OCI-LY1 (cell line): ENCODE measurements around the gene MYO1D.
"Not testable (repeated sequence)": the region's sequence is repeated elsewhere in the genome, so short reads cannot be mapped to it uniquely, and the experiment has no call there.

Source experiments
- H2AFZ ChIP-seq: fragments of 200-600 bp; sonication (generic), shearing (Covaris generic); 2 replicates; pipeline ENCODE4 v1.6.0; 2014; ENCODE audit warnings: antibody characterized with exemption, mild to moderate bottlenecking, low read length
- H3F3A ChIP-seq: fragments of 200-600 bp; sonication (generic), shearing (Covaris generic); 2 replicates; pipeline ENCODE4 v1.6.0; 2014; ENCODE audit warnings: mild to moderate bottlenecking, antibody characterized with exemption, low read length, moderate library complexity; ENCODE audit not compliant: insufficient read depth
- H3K27ac ChIP-seq: fragments of 200-600 bp; sonication (generic); 2 replicates; pipeline ENCODE4 v1.5.1; 2014; ENCODE audit warnings: low read length, mixed run types, mild to moderate bottlenecking, low read depth; ENCODE audit not compliant: poor library complexity, severe bottlenecking
- H3K27me3 ChIP-seq: fragments of 200-600 bp; sonication (generic); 2 replicates; pipeline ENCODE4 v1.6.0; 2014; ENCODE audit warnings: antibody characterized with exemption, mild to moderate bottlenecking, low read length, moderate library complexity; ENCODE audit not compliant: insufficient read depth
- H3K36me3 ChIP-seq: fragments of 200-600 bp; sonication (generic); 2 replicates; pipeline ENCODE4 v1.6.1; 2014; ENCODE audit warnings: mild to moderate bottlenecking, antibody characterized with exemption, low read length, moderate library complexity, mixed read lengths; ENCODE audit not compliant: insufficient read depth
- H3K4me1 ChIP-seq: fragments of 200-600 bp; sonication (generic); 2 replicates; pipeline ENCODE4 v1.5.1; 2014; ENCODE audit warnings: mild to moderate bottlenecking, low read length, moderate library complexity; ENCODE audit not compliant: insufficient read depth, severe bottlenecking
- H3K4me2 ChIP-seq: fragments of 200-600 bp; sonication (generic), shearing (Covaris generic); 2 replicates; pipeline ENCODE4 v1.6.1; 2014; ENCODE audit warnings: low read length
- H3K4me3 ChIP-seq: fragments of 200-600 bp; sonication (generic); 2 replicates; pipeline ENCODE4 v1.5.1; 2014; ENCODE audit warnings: low read length, low read depth, mild to moderate bottlenecking, mixed read lengths; ENCODE audit not compliant: poor library complexity, severe bottlenecking
- H3K79me2 ChIP-seq: fragments of 200-600 bp; shearing (Covaris generic); 2 replicates; pipeline ENCODE4 v1.6.1; 2016; ENCODE audit warnings: mixed run types, low read length, mixed read lengths; ENCODE audit not compliant: insufficient read depth
- H3K9ac ChIP-seq: fragments of 200-600 bp; sonication (generic), shearing (Covaris generic); 2 replicates; pipeline ENCODE4 v1.6.1; 2014; ENCODE audit warnings: mild to moderate bottlenecking, low read length, mixed read lengths
- H3K9me2 ChIP-seq: fragments of 200-600 bp; sonication (generic), shearing (Covaris generic); 2 replicates; pipeline ENCODE4 v1.6.1; 2014; ENCODE audit warnings: low read depth, mild to moderate bottlenecking, low read length, mixed read lengths
- H3K9me3 ChIP-seq: fragments of 200-600 bp; shearing (Covaris generic); 2 replicates; pipeline ENCODE4 v1.6.1; 2014; ENCODE audit warnings: low read length, mixed read lengths
- H4K20me1 ChIP-seq: fragments of 200-600 bp; sonication (generic), shearing (Covaris generic); 2 replicates; pipeline ENCODE4 v1.6.0; 2016; ENCODE audit warnings: mild to moderate bottlenecking, low read length; ENCODE audit not compliant: insufficient read depth
- EZH2 ChIP-seq: fragments of 200-600 bp; sonication (generic), shearing (Covaris generic); IDR thresholded peaks from 2 replicates; pipeline ENCODE4 v1.8.0; 2017; ENCODE audit warnings: borderline replicate concordance, mixed run types, mild to moderate bottlenecking, antibody characterized with exemption, low read length, moderate library complexity, mixed read lengths
- TF ChIP-seq, protein P1 (sequence below): fragments of 200-600 bp; sonication (generic), shearing (Covaris generic); IDR thresholded peaks from 2 replicates; pipeline ENCODE4 v1.5.1; 2017; ENCODE audit warnings: mild to moderate bottlenecking, antibody characterized with exemption, low read length, moderate library complexity, mixed read lengths

Gene MYO1D

DNA sequence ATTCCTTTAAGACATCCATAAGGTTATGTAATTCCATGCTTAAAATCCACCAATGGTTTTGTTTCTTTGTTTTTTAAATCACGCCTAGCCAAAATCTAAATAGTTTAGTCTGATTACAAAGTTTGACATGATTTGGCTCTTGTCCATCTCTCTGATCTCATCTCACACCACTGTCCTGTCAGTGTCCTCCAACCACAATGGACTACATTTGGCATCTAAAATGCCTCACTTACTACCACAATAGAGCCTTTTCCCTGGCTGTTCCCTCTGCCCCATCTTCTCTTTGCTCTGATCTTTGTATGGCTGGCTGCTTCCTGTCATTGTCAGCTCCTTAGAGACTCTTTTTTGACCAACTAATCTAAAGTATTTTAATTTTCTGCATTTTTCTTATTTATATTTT, 157.2 kb downstream of the MYO1D start:
- H3K9ac ChIP-seq = no peak overlapping the region
- no peaks in the 10 kb centered on the region for H3K9me2 ChIP-seq
- H3K79me2 ChIP-seq = no peaks in the 10 kb centered on the region
- H3K4me1 ChIP-seq = no peaks in the 10 kb centered on the region
- no peaks in the 10 kb centered on the region for H3K27me3 ChIP-seq
- no peak for TF ChIP-seq EZH2
- TF ChIP-seq, protein P1, sequence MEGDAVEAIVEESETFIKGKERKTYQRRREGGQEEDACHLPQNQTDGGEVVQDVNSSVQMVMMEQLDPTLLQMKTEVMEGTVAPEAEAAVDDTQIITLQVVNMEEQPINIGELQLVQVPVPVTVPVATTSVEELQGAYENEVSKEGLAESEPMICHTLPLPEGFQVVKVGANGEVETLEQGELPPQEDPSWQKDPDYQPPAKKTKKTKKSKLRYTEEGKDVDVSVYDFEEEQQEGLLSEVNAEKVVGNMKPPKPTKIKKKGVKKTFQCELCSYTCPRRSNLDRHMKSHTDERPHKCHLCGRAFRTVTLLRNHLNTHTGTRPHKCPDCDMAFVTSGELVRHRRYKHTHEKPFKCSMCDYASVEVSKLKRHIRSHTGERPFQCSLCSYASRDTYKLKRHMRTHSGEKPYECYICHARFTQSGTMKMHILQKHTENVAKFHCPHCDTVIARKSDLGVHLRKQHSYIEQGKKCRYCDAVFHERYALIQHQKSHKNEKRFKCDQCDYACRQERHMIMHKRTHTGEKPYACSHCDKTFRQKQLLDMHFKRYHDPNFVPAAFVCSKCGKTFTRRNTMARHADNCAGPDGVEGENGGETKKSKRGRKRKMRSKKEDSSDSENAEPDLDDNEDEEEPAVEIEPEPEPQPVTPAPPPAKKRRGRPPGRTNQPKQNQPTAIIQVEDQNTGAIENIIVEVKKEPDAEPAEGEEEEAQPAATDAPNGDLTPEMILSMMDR = no peak
- H3F3A ChIP-seq = no peaks in the 10 kb centered on the region
- no peaks in the 10 kb centered on the region for H4K20me1 ChIP-seq
- H3K4me2 ChIP-seq = no peak overlapping the region
- no peak overlapping the region for H3K4me3 ChIP-seq
- no peaks in the 10 kb centered on the region for H3K36me3 ChIP-seq
- no peaks in the 10 kb centered on the region for H3K9me3 ChIP-seq
- no peak overlapping the region for H2AFZ ChIP-seq
- H3K27ac ChIP-seq = no peak overlapping the region

DNA sequence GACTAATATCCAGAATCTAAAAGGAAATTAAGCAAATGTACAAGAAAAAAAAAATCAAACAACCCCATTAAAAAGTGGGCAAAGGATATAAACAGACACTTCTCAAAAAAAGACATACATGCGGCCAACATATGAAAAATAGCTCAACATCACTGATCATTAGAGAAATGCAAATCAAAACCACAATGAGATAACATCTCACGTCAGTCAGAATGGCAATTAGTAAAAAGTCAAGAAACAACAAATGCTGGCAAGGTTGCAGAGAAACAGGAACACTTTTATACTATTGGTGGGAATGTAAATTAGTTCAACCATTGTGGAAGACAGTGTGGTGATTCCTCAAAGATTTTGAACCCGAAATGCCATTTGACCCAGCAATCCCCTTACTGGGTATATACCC, 162.0 kb downstream of the MYO1D start:
- not testable (repeated sequence) for H3K9me3 ChIP-seq, H3K9me2 ChIP-seq, H3K79me2 ChIP-seq, H3K4me3 ChIP-seq, H3K4me2 ChIP-seq, H3F3A ChIP-seq, H4K20me1 ChIP-seq, H3K27ac ChIP-seq, H3K9ac ChIP-seq, H3K36me3 ChIP-seq, H2AFZ ChIP-seq, H3K27me3 ChIP-seq, H3K4me1 ChIP-seq

DNA sequence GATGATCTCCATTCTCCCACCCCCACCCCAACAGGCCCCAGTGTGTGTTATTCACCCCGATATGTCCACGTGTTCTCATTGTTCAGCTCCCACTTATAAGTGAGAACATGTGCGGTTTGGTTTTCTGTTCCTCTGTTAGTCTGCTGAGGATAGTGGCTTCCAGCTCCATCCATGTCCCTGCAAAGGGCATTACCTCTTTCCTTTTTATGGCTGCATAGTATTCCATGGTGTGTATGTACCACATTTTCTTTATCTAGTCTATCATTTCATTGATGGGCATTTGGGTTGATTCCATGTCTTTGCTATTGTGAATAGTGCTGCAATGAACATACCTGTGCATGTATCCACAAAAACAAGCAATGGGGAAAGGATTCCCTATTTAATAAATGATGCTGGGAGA, 162.7 kb downstream of the MYO1D start:
- H3K27ac ChIP-seq, H3K27me3 ChIP-seq, H3K4me1 ChIP-seq, H3K9me2 ChIP-seq, H2AFZ ChIP-seq, H4K20me1 ChIP-seq, H3K4me2 ChIP-seq, H3K36me3 ChIP-seq, H3K79me2 ChIP-seq, H3F3A ChIP-seq, H3K9me3 ChIP-seq, H3K9ac ChIP-seq, H3K4me3 ChIP-seq: not testable (repeated sequence)

- H3K4me1 ChIP-seq = no peaks in the 10 kb centered on the region
- H3K27ac ChIP-seq = no peak overlapping the region
Measured at GRCh38 chr17:32713081-32713480, 163.8 kb downstream of the MYO1D start.

More at GRCh38 chr17:32713081-32713480, 163.8 kb downstream of the MYO1D start:
- Histone ChIP-seq H3K79me2 (no peaks in the 10 kb centered on the region), H3K27me3 (no peaks in the 10 kb centered on the region), H3K36me3 (no peaks in the 10 kb centered on the region), H3K9me3 (no peaks in the 10 kb centered on the region), H3K9me2 (no peaks in the 10 kb centered on the region), H3K4me3 (no peak overlapping the region), H3K9ac (no peak overlapping the region), H3F3A (no peaks in the 10 kb centered on the region), H4K20me1 (no peaks in the 10 kb centered on the region), H3K4me2 (no peak overlapping the region), H2AFZ (no peak overlapping the region)
- TF ChIP-seq, protein P1 = no peak
- TF ChIP-seq EZH2 = no peak
